Activated naive CD8-positive, alpha-beta T cell (primary cell): ENCODE results near the gene UBE2C.

ENCODE experiments used
- H3K27ac Mint-ChIP-seq: one replicate; pipeline ENCODE4 v1.8.0; 2021; ENCODE audit warnings: mixed read lengths
- H3K27me3 Mint-ChIP-seq: one replicate; pipeline ENCODE4 v1.8.0; 2021; ENCODE audit warnings: mixed read lengths
- H3K36me3 Mint-ChIP-seq: one replicate; pipeline ENCODE4 v1.8.0; 2021; ENCODE audit warnings: mixed read lengths
- H3K4me1 Mint-ChIP-seq: one replicate; pipeline ENCODE4 v1.8.0; 2021; ENCODE audit warnings: low read depth, mixed read lengths
- H3K4me3 Mint-ChIP-seq: one replicate; pipeline ENCODE4 v1.8.0; 2021; ENCODE audit warnings: mild to moderate bottlenecking, mixed read lengths
- H3K9me3 Mint-ChIP-seq: one replicate; pipeline ENCODE4 v1.8.0; 2021; ENCODE audit warnings: low read depth, mixed read lengths

Gene UBE2C

GRCh38 chr20:45853484-45853883 is 41.0 kb downstream of the UBE2C start:
- Mint-ChIP-seq H3K9me3 (no peaks in the 10 kb centered on the region), H3K27ac (no peak overlapping the region), H3K36me3 (peaks cover 7% of the 10 kb centered on the region), H3K4me1 (peaks cover 40% of the 10 kb centered on the region), H3K4me3 (no peak overlapping the region), H3K27me3 (no peaks in the 10 kb centered on the region)

- Mint-ChIP-seq H3K9me3 (no peaks in the 10 kb centered on the region), H3K36me3 (peaks cover 7% of the 10 kb centered on the region), H3K4me1 (peaks cover 52% of the 10 kb centered on the region), H3K27me3 (no peaks in the 10 kb centered on the region), H3K4me3 (peak within 1 kb of the TSS; percentile 99), H3K27ac (peak within 1 kb of the TSS; percentile 97)
These were observed 44.9 kb downstream of the UBE2C start, which contains the start of the genes ACOT8 and ZSWIM3 for GRCh38 chr20:45857114-45857881. Gene ACOT8 (minus strand): TSS chr20:45857392. CDS start chr20:45857315, 77 bp downstream. Gene ZSWIM3 (plus strand): TSS chr20:45857614. CDS start chr20:45857826, 212 bp downstream.

- Mint-ChIP-seq H3K36me3 (peaks cover 5% of the 10 kb centered on the region), H3K27ac (peak overlapping the region; percentile 97), H3K9me3 (no peaks in the 10 kb centered on the region), H3K27me3 (no peaks in the 10 kb centered on the region), H3K4me1 (peaks cover 52% of the 10 kb centered on the region), H3K4me3 (peak overlapping the region; percentile 99)
These were observed 45.4 kb downstream of the UBE2C start for GRCh38 chr20:45857882-45858216.

GRCh38 chr20:45859916-45860315 is 47.5 kb downstream of the UBE2C start:
- no peaks in the 10 kb centered on the region for H3K27me3 Mint-ChIP-seq
- no peak overlapping the region for H3K27ac Mint-ChIP-seq
- H3K9me3 Mint-ChIP-seq, result no peaks in the 10 kb centered on the region
- peaks cover 43% of the 10 kb centered on the region for H3K4me1 Mint-ChIP-seq
- H3K36me3 Mint-ChIP-seq, result peaks cover 5% of the 10 kb centered on the region
- H3K4me3 Mint-ChIP-seq, result no peak overlapping the region

- Mint-ChIP-seq H3K4me3 (peak overlapping the region; percentile 17), H3K27me3 (no peaks in the 10 kb centered on the region), H3K36me3 (peaks cover 5% of the 10 kb centered on the region), H3K9me3 (no peaks in the 10 kb centered on the region), H3K27ac (no peak overlapping the region), H3K4me1 (peaks cover 37% of the 10 kb centered on the region)
These were observed 48.2 kb downstream of the UBE2C start for GRCh38 chr20:45860560-45861220.

- Mint-ChIP-seq H3K27ac (no peak overlapping the region), H3K36me3 (peaks cover 5% of the 10 kb centered on the region), H3K4me1 (peaks cover 31% of the 10 kb centered on the region)
These were observed 49.0 kb downstream of the UBE2C start for GRCh38 chr20:45861221-45862075.

GRCh38 chr20:45863543-45864470 is 51.4 kb downstream of the UBE2C start:
- Mint-ChIP-seq H3K9me3 (no peaks in the 10 kb centered on the region), H3K36me3 (peaks cover 5% of the 10 kb centered on the region), H3K27me3 (no peaks in the 10 kb centered on the region), H3K4me1 (peaks cover 15% of the 10 kb centered on the region), H3K27ac (no peak overlapping the region), H3K4me3 (no peak overlapping the region)

More at GRCh38 chr20:45861221-45862075, 49.0 kb downstream of the UBE2C start:
- Mint-ChIP-seq H3K27me3 (no peaks in the 10 kb centered on the region), H3K9me3 (no peaks in the 10 kb centered on the region), H3K4me3 (no peak overlapping the region)

- H3K27me3 Mint-ChIP-seq, result no peaks in the 10 kb centered on the region
- H3K4me1 Mint-ChIP-seq, result peaks cover 4% of the 10 kb centered on the region
- H3K9me3 Mint-ChIP-seq, result no peaks in the 10 kb centered on the region
- no peaks in the 10 kb centered on the region for H3K36me3 Mint-ChIP-seq
- H3K4me3 Mint-ChIP-seq, result no peak overlapping the region
- no peak overlapping the region for H3K27ac Mint-ChIP-seq
These were observed 54.0 kb downstream of the UBE2C start for GRCh38 chr20:45866454-45866853.
